Measurements from ENCODE around the gene TAMALIN.
A peak's percentile ranks its signal among the peaks of the same experiment; 100 is the strongest.
"Not testable (repeated sequence)": the region's sequence is repeated elsewhere in the genome, so short reads cannot be mapped to it uniquely, and the experiment has no call there.

Gene TAMALIN

DNA sequence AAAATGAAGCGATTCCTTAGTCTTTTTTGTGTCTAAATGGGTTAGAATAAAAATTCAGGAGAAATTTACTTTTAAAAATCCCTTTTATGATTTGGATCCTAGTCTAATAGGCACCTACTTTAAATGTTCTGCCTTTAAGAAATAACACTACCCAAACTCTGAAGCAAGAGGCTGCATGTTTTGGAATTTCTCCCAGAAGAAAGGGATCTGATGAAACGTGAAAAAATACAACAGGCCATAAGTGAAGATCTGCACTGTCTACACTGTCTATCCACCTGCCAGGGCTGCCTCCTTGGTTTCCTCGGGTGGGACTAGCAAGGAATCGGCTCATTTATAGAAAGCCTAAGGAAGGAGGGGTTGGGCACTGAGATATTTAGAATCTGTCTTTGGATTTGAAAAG is 33.2 kb upstream of the TAMALIN start:
- DNase-seq (ENCODE audit: extremely low read depth, low read depth): no peak
- TF ChIP-seq, protein P1, sequence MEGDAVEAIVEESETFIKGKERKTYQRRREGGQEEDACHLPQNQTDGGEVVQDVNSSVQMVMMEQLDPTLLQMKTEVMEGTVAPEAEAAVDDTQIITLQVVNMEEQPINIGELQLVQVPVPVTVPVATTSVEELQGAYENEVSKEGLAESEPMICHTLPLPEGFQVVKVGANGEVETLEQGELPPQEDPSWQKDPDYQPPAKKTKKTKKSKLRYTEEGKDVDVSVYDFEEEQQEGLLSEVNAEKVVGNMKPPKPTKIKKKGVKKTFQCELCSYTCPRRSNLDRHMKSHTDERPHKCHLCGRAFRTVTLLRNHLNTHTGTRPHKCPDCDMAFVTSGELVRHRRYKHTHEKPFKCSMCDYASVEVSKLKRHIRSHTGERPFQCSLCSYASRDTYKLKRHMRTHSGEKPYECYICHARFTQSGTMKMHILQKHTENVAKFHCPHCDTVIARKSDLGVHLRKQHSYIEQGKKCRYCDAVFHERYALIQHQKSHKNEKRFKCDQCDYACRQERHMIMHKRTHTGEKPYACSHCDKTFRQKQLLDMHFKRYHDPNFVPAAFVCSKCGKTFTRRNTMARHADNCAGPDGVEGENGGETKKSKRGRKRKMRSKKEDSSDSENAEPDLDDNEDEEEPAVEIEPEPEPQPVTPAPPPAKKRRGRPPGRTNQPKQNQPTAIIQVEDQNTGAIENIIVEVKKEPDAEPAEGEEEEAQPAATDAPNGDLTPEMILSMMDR (IDR thresholded peaks at IDR 0.05; ENCODE audit: low read depth, low read length): no peak

DNA sequence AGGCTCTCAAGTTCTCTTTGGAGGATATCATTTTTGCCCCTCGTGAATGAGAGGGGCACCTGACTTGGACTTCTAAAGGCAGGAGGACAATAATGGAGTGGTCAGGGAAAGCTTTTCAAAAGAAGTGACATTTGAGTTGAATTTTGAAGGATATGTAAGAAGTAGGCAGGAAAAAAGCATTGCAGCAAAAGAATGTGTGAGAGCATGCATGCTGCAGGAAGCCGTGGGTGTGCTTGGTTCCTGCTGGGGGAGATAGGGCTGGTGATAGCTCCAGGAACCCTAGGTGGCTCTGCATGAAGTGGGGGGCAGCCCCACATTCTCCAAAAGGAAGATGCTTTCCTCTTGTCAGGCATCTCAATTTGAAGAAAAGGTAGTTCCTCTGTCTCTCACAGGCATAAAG is 32.1 kb upstream of the TAMALIN start:
- DNase-seq (ENCODE audit: extremely low read depth, low read depth): no peak
- TF ChIP-seq, protein P1 (IDR thresholded peaks at IDR 0.05; ENCODE audit: low read depth, low read length): no peak

DNA sequence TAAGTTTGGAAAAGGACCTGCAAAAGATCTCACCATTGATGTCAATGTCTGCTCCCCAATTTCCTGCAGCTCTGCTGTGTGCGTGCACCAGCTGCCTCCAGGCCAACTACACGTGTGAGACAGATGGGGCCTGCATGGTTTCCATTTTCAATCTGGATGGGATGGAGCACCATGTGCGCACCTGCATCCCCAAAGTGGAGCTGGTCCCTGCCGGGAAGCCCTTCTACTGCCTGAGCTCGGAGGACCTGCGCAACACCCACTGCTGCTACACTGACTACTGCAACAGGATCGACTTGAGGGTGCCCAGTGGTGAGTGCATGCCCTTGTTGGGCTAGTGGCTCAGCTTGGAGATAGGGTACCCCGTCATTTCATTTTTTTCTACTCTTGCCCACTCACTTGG is 31.6 kb upstream of the TAMALIN start:
- TF ChIP-seq, protein P1 (IDR thresholded peaks at IDR 0.05; ENCODE audit: low read depth, low read length): no peak
- no peak for DNase-seq (ENCODE audit: extremely low read depth, low read depth)

DNA sequence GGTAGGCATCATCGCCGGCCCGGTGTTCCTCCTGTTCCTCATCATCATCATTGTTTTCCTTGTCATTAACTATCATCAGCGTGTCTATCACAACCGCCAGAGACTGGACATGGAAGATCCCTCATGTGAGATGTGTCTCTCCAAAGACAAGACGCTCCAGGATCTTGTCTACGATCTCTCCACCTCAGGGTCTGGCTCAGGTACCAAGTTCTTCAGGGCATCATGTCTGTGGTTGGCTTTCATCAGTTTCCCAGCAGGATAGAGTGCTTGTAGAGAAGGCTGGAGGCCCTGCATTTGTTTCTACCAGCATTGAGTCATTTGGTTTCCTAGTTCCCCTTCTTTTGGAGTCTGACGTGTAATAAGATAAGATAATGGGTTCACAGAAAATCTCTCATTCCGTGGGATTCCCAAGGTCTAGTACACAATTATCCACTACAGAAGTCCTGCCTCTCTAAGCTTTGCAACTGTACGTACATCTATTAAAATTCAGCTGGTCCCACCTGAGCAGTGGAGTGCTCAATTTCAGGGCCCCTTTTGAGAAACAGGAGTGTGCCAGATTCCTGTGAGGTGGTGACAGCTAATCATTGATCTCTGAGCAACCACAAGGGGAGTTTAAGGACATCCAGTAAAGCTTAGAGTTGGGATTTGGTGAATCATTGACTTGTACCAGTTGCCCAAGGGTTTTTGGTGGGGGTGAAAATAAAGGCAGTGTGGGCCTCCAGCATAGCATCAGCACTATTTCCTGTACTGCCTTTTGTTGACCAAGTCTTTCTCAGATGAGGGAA is 30.2 kb upstream of the TAMALIN start:
- DNase-seq (ENCODE audit: extremely low read depth, low read depth): no peak
- TF ChIP-seq, protein P1 (IDR thresholded peaks at IDR 0.05; ENCODE audit: low read depth, low read length): no peak

DNA sequence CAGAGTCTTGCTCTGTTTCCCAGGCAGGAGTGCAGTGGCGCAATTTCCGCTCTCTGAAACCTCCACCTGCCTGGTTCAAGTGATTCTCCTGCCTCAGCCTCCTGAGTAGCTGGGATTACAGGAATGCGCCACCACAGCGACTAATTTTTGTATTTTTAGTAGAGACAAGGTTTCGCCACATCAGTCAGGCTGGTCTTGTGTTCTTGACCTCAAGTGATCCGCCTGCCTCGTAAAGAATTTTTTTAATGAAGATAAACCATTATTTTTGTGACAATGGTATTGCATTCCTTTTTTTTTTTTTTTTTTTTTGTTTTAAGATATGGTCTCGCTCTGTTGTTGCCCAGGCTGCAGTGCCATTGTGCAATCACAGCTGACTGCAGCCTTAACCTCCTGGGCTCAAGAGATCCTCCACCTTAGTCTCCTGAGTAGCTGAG is 29.4 kb upstream of the TAMALIN start:
- DNase-seq (ENCODE audit: extremely low read depth, low read depth): no peak
- TF ChIP-seq, protein P1 (IDR thresholded peaks at IDR 0.05; ENCODE audit: low read depth, low read length): no peak

DNA sequence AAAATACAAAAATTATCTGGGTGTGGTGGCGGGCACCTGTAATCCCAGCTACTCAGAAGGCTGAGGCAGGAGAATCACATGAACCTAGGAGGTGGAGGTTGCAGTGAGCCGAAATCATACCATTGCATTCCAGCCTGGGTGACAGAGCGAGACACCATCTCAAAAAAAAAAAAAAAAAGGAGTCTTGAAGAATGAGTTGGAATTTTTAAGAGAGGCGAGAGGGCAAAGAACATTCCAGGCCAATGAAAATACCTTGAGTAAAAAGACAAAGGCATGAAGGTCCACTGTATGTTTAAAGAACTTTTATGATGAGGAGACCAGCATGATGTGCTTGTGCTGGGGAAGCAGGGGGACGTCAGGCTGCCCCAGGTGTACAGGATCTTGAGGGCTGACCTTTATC is 27.4 kb upstream of the TAMALIN start:
- DNase-seq (ENCODE audit: extremely low read depth, low read depth): not testable (repeated sequence)

DNA sequence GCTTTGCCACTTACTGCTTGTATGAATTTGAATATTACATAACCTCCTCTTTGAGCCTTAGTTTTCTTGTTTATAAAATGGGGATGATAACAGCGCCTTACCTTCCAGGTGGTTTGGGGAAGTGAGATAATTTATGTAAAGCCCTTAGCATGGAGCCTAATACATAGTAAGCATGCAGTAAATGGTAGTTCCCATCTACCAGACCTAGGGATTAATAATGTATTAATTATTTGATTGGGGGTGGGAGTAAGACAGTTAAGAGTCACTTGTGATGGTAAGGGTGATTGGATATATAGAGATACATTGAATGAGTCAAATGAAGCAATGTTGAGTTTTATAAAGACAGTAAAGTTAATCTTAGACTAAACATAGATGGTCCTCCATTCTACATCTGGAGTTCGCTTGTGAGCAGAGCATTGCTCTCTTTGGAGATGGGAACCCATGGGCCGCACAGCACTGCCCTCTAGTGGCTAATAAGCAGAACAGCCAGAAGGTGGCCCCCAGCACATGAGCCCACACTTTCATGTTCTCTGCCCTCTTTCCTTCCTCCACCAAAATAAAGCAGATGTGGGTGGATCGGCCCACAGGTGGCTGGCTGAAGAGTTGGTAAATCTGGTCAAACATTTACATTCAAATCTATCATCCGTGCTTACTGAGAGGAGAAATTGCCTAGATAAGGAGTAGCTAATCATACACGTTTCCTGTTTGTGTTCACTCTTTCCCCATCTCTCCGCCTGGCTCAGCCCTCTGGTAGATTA is 26.5 kb upstream of the TAMALIN start:
- TF ChIP-seq, protein P1 (IDR thresholded peaks at IDR 0.05; ENCODE audit: low read depth, low read length): peak; percentile 96
- no peak for DNase-seq (ENCODE audit: extremely low read depth, low read depth)
